Ishikawa (cell line): ENCODE results near the gene RTN4IP1.

Experiments used
- CEBPB ChIP-seq: IDR thresholded peaks from 2 replicates; pipeline ENCODE4 v1.6.1; 2012
- CREB1 ChIP-seq: IDR thresholded peaks from 2 replicates; pipeline ENCODE4 v1.6.1; 2012; ENCODE audit warnings: low read depth
- EGR1 ChIP-seq: IDR thresholded peaks from 2 replicates; pipeline ENCODE4 v1.6.1; 2012
- EP300 ChIP-seq: IDR thresholded peaks from 2 replicates; pipeline ENCODE4 v1.6.1; 2012; ENCODE audit warnings: borderline replicate concordance
- FOXM1 ChIP-seq: IDR thresholded peaks from 2 replicates; pipeline ENCODE4 v1.6.1; 2012; ENCODE audit warnings: low read depth, borderline replicate concordance
- NFIC ChIP-seq: IDR thresholded peaks from 2 replicates; pipeline ENCODE4 v1.6.1; 2012
- RAD21 ChIP-seq: IDR thresholded peaks from 2 replicates; pipeline ENCODE4 v1.6.1; 2012; ENCODE audit warnings: low read depth
- TAF1 ChIP-seq: IDR thresholded peaks from 2 replicates; pipeline ENCODE4 v1.6.1; 2012; ENCODE audit warnings: low read depth, mild to moderate bottlenecking
- TCF12 ChIP-seq: IDR thresholded peaks from 2 replicates; pipeline ENCODE4 v1.6.1; 2012; ENCODE audit warnings: low read depth
- TEAD4 ChIP-seq: IDR thresholded peaks from 2 replicates; pipeline ENCODE4 v1.6.1; 2012
- YY1 ChIP-seq: IDR thresholded peaks from 2 replicates; pipeline ENCODE4 v1.6.1; 2012; ENCODE audit warnings: low read depth
- ZBTB7A ChIP-seq: IDR thresholded peaks from 2 replicates; pipeline ENCODE4 v1.6.1; 2012; ENCODE audit warnings: low read depth
- TF ChIP-seq, protein P1 (sequence below): IDR thresholded peaks from 2 replicates; pipeline ENCODE4 v1.6.1; 2012
- TF ChIP-seq, protein P2 (sequence below): IDR thresholded peaks from 2 replicates; pipeline ENCODE4 v1.6.1; 2012; ENCODE audit warnings: low read depth, mild to moderate bottlenecking
- TF ChIP-seq, protein P3 (sequence below): IDR thresholded peaks from 2 replicates; pipeline ENCODE4 v1.6.1; 2012

RTN4IP1 gene

DNA sequence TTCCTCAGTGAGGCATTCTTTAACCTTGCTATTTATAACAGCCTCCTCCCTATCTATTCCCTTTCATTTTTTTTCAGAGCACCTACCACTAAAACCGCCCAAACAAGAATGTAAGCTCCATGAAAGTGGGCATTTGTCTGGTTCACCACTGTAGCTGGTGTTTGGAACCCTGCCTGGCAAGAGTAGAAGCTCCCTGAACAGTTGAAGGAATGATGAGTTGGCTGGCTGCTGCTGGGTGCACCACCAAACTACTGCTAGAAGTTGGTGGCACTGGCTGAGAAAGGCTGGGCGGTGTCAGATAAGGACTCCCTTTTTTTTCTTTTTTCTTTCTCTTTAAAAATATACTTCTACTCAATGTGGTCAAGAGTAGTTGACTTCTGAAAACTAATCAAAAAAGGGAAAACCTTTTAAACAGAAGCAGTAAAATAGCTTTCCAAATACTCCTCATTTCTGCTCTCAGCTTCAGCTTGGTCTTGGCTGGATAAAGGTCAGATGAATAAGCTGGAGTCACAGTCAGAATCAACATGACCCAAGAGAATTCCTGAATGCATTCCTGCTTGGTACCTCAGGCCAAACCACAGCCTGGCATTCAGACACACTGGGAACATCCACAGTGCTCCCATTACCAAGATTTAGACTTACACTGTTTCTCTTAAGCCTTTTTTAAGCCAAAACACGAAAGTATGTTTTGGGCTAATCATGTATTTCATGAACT lies 38.0 kb downstream of the RTN4IP1 start:
- no peak for TF ChIP-seq RAD21
- TF ChIP-seq, protein P1, sequence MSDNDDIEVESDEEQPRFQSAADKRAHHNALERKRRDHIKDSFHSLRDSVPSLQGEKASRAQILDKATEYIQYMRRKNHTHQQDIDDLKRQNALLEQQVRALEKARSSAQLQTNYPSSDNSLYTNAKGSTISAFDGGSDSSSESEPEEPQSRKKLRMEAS: no peak
- TF ChIP-seq EP300: no peak
- TF ChIP-seq, protein P2, sequence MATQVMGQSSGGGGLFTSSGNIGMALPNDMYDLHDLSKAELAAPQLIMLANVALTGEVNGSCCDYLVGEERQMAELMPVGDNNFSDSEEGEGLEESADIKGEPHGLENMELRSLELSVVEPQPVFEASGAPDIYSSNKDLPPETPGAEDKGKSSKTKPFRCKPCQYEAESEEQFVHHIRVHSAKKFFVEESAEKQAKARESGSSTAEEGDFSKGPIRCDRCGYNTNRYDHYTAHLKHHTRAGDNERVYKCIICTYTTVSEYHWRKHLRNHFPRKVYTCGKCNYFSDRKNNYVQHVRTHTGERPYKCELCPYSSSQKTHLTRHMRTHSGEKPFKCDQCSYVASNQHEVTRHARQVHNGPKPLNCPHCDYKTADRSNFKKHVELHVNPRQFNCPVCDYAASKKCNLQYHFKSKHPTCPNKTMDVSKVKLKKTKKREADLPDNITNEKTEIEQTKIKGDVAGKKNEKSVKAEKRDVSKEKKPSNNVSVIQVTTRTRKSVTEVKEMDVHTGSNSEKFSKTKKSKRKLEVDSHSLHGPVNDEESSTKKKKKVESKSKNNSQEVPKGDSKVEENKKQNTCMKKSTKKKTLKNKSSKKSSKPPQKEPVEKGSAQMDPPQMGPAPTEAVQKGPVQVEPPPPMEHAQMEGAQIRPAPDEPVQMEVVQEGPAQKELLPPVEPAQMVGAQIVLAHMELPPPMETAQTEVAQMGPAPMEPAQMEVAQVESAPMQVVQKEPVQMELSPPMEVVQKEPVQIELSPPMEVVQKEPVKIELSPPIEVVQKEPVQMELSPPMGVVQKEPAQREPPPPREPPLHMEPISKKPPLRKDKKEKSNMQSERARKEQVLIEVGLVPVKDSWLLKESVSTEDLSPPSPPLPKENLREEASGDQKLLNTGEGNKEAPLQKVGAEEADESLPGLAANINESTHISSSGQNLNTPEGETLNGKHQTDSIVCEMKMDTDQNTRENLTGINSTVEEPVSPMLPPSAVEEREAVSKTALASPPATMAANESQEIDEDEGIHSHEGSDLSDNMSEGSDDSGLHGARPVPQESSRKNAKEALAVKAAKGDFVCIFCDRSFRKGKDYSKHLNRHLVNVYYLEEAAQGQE: no peak
- TF ChIP-seq EGR1: no peak
- TF ChIP-seq TAF1: no peak
- no peak for TF ChIP-seq ZBTB7A

DNA sequence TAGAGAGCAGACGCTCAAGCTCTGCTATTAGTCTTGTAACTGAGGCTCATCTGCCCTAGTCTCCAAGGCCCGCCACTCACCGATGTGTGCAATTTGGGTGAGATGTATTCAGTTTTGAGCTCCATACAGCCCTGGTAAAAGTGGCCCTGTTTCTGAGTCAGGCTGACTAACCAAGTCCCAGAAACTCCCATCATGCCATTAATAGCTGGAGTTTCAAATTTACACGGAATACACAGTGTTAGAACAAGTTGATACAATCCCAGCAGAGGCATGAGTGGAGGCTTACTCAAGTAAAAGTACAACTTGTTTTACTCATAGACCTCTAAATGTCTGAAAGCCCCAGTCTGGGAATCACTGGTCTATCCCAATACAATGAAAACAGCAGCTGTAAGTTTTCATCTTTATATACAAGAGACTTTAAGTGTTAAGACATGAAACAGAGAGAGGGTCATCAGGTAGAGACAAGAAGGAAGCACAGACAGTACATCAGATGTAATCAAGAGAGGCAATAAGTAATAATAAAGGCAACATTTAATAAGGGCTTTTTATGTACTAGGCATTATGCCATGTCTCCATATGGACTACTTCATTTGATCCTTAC lies 42.4 kb downstream of the RTN4IP1 start:
- TF ChIP-seq YY1 (no peak), TAF1 (no peak), EGR1 (no peak), CEBPB (no peak), ZBTB7A (no peak), TCF12 (no peak), FOXM1 (no peak), TEAD4 (no peak), CREB1 (no peak), NFIC (no peak), EP300 (no peak), RAD21 (no peak)
- TF ChIP-seq, protein P2: no peak
- TF ChIP-seq, protein P3, sequence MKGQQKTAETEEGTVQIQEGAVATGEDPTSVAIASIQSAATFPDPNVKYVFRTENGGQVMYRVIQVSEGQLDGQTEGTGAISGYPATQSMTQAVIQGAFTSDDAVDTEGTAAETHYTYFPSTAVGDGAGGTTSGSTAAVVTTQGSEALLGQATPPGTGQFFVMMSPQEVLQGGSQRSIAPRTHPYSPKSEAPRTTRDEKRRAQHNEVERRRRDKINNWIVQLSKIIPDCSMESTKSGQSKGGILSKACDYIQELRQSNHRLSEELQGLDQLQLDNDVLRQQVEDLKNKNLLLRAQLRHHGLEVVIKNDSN: no peak
- TF ChIP-seq, protein P1: no peak

DNA sequence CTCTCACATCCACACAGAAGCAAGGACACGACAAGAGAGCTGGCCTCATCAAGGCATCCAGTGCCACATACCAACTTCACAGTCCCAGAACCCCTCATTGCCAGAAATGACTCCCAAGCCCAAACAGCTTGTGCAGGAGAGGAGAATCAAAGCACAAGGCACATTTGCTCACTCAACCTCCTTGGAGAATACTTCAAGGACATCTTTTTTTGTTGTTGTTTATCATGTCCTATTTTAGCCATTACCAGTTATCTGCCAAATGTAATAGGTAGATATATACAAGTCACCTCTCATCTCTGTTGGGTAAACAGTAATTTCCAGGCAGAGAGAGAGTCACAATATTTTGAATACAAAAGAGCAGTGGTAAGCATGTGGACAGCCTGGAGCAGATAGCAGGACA lies 47.8 kb downstream of the RTN4IP1 start:
- TF ChIP-seq TAF1 (no peak), ZBTB7A (no peak), YY1 (no peak)

DNA sequence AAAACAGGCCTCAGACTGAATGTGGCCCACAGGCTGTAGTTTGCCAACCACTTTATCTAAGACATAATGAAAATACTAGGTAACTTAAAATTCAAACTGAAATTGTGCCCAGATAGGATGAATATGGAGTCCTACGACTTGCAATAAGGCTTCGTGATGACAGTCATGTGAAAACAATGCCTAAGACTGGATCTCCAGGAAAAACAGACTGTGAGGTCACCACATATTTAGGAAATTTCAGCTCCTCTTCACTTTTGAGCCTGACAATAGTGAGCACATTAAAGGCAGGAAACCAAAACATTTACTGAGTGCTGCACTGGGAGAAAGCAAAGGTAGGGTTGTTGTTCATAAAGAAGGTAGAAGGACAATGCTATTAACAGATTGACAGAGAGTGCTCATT lies 50.0 kb downstream of the RTN4IP1 start:
- TF ChIP-seq TAF1 (no peak), NFIC (no peak), FOXM1 (no peak), EGR1 (no peak), CEBPB (no peak), CREB1 (no peak), RAD21 (no peak), EP300 (no peak), YY1 (no peak), TCF12 (no peak), TEAD4 (no peak), ZBTB7A (no peak)
- TF ChIP-seq, protein P1: no peak
- TF ChIP-seq, protein P2: no peak
- TF ChIP-seq, protein P3: no peak
